H1 (cell line): Measurements from ENCODE around the gene SLC37A3. TPM values are rescaled to one million over a fixed set of nuclear protein-coding genes. Genes with fewer than 3 reads are reported as not detected.

ENCODE experiments used
- CHD1 ChIP-seq: IDR thresholded peaks from 2 replicates; pipeline ENCODE4 v1.6.1; 2012; ENCODE audit warnings: low read depth, low read length, improper control_type of control experiment
- EZH2 ChIP-seq: fragments of 200-600 bp; sonication (generic); IDR thresholded peaks from 2 replicates; pipeline ENCODE4 v1.7.1; 2012; ENCODE audit warnings: low read depth, mild to moderate bottlenecking, moderate library complexity, low read length, inconsistent platforms; ENCODE audit not compliant: severe bottlenecking
- KDM1A ChIP-seq: fragments of 200-600, 300-600 bp; sonication (generic); IDR thresholded peaks from 2 replicates; pipeline ENCODE4 v1.7.1; 2016; ENCODE audit warnings: mild to moderate bottlenecking, low read length, borderline replicate concordance
- POLR2AphosphoS5 ChIP-seq: IDR thresholded peaks from 2 replicates; pipeline ENCODE4 v1.6.1; 2011; ENCODE audit warnings: low read depth, low read length
- RNF2 ChIP-seq: fragments of 200-900, 300-1000 bp; sonication (generic); IDR thresholded peaks from 2 replicates; pipeline ENCODE4 v1.7.1; 2016; ENCODE audit warnings: borderline replicate concordance, low read depth, mild to moderate bottlenecking, antibody characterized with exemption, low read length; ENCODE audit not compliant: poor library complexity, severe bottlenecking; ENCODE audit errors: missing control alignments
- SIN3A ChIP-seq, 2 experiments: IDR thresholded peaks in 1 of 2; conservative IDR thresholded peaks in 1 of 2; 2 replicates each; pipeline ENCODE4 v1.6.1; 2011 to 2012; ENCODE audit warnings: low read length in 2 of 2, improper control_type of control experiment in 1 of 2, low read depth in 1 of 2, mild to moderate bottlenecking in 1 of 2
- TBP ChIP-seq: IDR thresholded peaks from 2 replicates; pipeline ENCODE4 v1.6.1; 2011; ENCODE audit warnings: low read depth, low read length, improper control_type of control experiment
- TEAD4 ChIP-seq: IDR thresholded peaks from 2 replicates; pipeline ENCODE4 v1.6.1; 2012; ENCODE audit warnings: low read depth, low read length, inconsistent platforms, mixed read lengths
- polyA plus RNA-seq, 7 experiments: library from polyadenylated mRNA; depleted of rRNA in 3 of 7; stranded (reverse) in 5 of 7; unstranded in 2 of 7; fragments of >200 nt in 5 of 7; fragments of 200-250 nt in 2 of 7; gene quantifications; 1 replicate in 5 of 7; 2 replicates in 1 of 7; 4 replicates in 1 of 7; pipeline versions ENCODE4 v1.2.1 to v1.2.3, GENCODE V29; 2011 to 2013; ENCODE audit warnings: missing spikeins in 2 of 7, mixed read lengths in 2 of 7
- total RNA-seq: library from RNA; stranded (reverse); fragmentation: NEBNext Ultra II Directional; extraction: Animal tissue kit (Norgen Biotek cat#: 25700); gene quantifications from 2 replicates; pipeline ENCODE4 v1.2.1, GENCODE V29; 2021

Gene SLC37A3
- total and polyA plus RNA-seq, 2 of the 8 experiments (the other 6 are each of a cell fraction or from before 2014, with no cell fraction given), result 58.2 to 71.0 TPM

DNA sequence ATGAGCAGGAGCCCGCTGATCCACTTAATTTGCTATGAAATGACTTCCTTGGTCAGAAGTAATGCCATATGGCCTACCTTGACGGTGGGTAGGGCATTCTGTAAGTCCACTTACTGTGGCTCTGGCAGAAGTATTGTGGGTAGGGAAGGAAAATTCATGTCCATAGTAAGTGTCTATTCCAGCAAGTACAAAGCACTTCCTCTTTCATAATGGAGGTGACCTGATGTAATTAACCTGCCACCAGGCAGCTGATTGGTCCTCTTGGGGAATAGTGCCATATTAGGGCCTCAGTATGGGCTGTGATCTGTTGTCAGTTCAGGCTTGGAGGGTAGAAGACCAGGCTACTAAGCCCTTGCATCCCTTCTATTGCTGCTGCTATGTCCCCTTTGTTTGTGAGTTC lies 103.9 kb downstream of the SLC37A3 start (continued):
- TF ChIP-seq SIN3A (conservative IDR thresholded peaks at IDR 0.05 in 1 of 2, IDR thresholded peaks at IDR 0.05 in 1 of 2; ENCODE audit: low read depth in 1 of 2, low read length in 2 of 2), result no peak
- no peak for TF ChIP-seq TBP
- no peak for TF ChIP-seq KDM1A
- no peak for TF ChIP-seq EZH2
- TF ChIP-seq TEAD4, result no peak
- TF ChIP-seq POLR2AphosphoS5, result no peak
- TF ChIP-seq RNF2, result no peak
- TF ChIP-seq CHD1, result no peak
